K562 (cell line): ENCODE measurements around the gene OSGEP. TPM values are rescaled to one million over a fixed set of nuclear protein-coding genes. Genes with fewer than 3 reads are reported as not detected.

Source experiments
- ATF1 ChIP-seq, 2 experiments: fragments of 450-650 bp in 1 of 2; IDR thresholded peaks; 2 replicates each; pipeline ENCODE4 v1.6.1; 2016; ENCODE audit warnings: missing compliant biosample characterization in 1 of 2, missing genetic modification characterization in 1 of 2
- ATF7 ChIP-seq: fragments of 450-650 bp; IDR thresholded peaks from 2 replicates; pipeline ENCODE4 v1.7.1; 2014; ENCODE audit warnings: mild to moderate bottlenecking, moderate library complexity
- EZH2 ChIP-seq: IDR thresholded peaks from 2 replicates; pipeline ENCODE4 v1.6.1; 2012; ENCODE audit warnings: low read depth, mild to moderate bottlenecking, inconsistent platforms, low read length, borderline replicate concordance
- HMG20B ChIP-seq: fragments of 250-450 bp; sonication (Bioruptor Pico); IDR thresholded peaks from 2 replicates; pipeline ENCODE4 v1.5.0; 2021; ENCODE audit warnings: mild to moderate bottlenecking
- HMGN3 ChIP-seq: IDR thresholded peaks from 2 replicates; pipeline ENCODE4 v1.6.1; 2011; ENCODE audit warnings: borderline replicate concordance, low read depth, mild to moderate bottlenecking, mixed read lengths, low read length; ENCODE audit not compliant: insufficient read length; ENCODE audit errors: extremely low read depth
- HNRNPLL ChIP-seq: fragments of 200-400 bp; formaldehyde crosslinking; IDR thresholded peaks from 2 replicates; pipeline ENCODE4 v1.6.1; 2017; ENCODE audit warnings: low read length, low read depth, mild to moderate bottlenecking; ENCODE audit not compliant: poor library complexity, severe bottlenecking
- HNRNPUL1 ChIP-seq: fragments of 200-400 bp; formaldehyde crosslinking; IDR thresholded peaks from 2 replicates; pipeline ENCODE4 v1.6.1; 2017; ENCODE audit warnings: low read length
- KLF1 ChIP-seq: fragments of 450-650 bp; IDR thresholded peaks from 2 replicates; pipeline ENCODE4 v1.6.1; 2016; ENCODE audit warnings: missing genetic modification characterization, missing compliant biosample characterization
- MAFK ChIP-seq: IDR thresholded peaks from 2 replicates; pipeline ENCODE4 v1.6.1; 2011; ENCODE audit warnings: low read length, improper control_type of control experiment
- MXI1 ChIP-seq: IDR thresholded peaks from 2 replicates; pipeline ENCODE4 v1.6.1; 2011; ENCODE audit warnings: low read depth, mild to moderate bottlenecking, improper control_type of control experiment, low read length
- PML ChIP-seq: IDR thresholded peaks from 2 replicates; pipeline ENCODE4 v1.6.1; 2012; ENCODE audit warnings: low read length, inconsistent platforms
- POU5F1 ChIP-seq: fragments of 150-350 bp; IDR thresholded peaks from 2 replicates; pipeline ENCODE4 v1.6.1; 2014; ENCODE audit warnings: borderline replicate concordance, low read length, low read depth, mild to moderate bottlenecking; ENCODE audit not compliant: partially characterized antibody
- RCOR1 ChIP-seq, 2 experiments: IDR thresholded peaks; 2 replicates each; pipeline ENCODE4 v1.6.1; 2012; ENCODE audit warnings: low read depth in 2 of 2, low read length in 2 of 2, borderline replicate concordance in 1 of 2, improper control_type of control experiment in 1 of 2
- TAF15 ChIP-seq: fragments of 200-400 bp; formaldehyde crosslinking; IDR thresholded peaks from 2 replicates; pipeline ENCODE4 v1.6.1; 2017; ENCODE audit warnings: mild to moderate bottlenecking, low read depth, low read length, moderate library complexity
- WHSC1 ChIP-seq: IDR thresholded peaks from one replicate; pipeline ENCODE4 v1.6.1; 2012; ENCODE audit warnings: low read length, control low read depth, inconsistent platforms
- ZNF121 ChIP-seq: sonication (generic); formaldehyde crosslinking; conservative IDR thresholded peaks from 2 replicates; pipeline ENCODE4 v1.8.0; 2022; ENCODE audit warnings: missing genetic modification reagents
- ZNF507 ChIP-seq: conservative IDR thresholded peaks from 2 replicates; pipeline ENCODE4 v1.6.1; 2017; ENCODE audit warnings: missing genetic modification characterization, missing compliant biosample characterization
- polyA plus RNA-seq, 8 experiments: library from polyadenylated mRNA; depleted of rRNA in 4 of 8; stranded (reverse) in 5 of 8; unstranded in 3 of 8; fragments of >200 nt; fragmentation: Nextera tagmentation in 2 of 8; fragmentation: Illumina TruSeq in 1 of 8; extraction: Ambion mirVana in 2 of 8; extraction: Trizol in 1 of 8; gene quantifications; 2 replicates each; pipeline versions ENCODE4 v1.2.1 to v1.2.3, GENCODE V29; 2011 to 2014; ENCODE audit warnings: inconsistent platforms in 1 of 8, missing spikeins in 1 of 8
- total RNA-seq, 7 experiments: library from RNA; depleted of rRNA in 6 of 7; stranded (reverse); fragments of >200 nt in 6 of 7; fragmentation: Illumina TruSeq in 2 of 7; extraction: Trizol in 2 of 7; gene quantifications; 2 replicates each; pipeline versions ENCODE4 v1.2.1 to v1.2.3, GENCODE V29; 2011 to 2021; ENCODE audit warnings: low replicate concordance in 1 of 7
- TF ChIP-seq, protein P1 (sequence below): sonication (generic); formaldehyde crosslinking; IDR thresholded peaks from 2 replicates; pipeline ENCODE4 v1.8.1; 2023; ENCODE audit warnings: mild to moderate bottlenecking, missing genetic modification reagents
- TF ChIP-seq, protein P2 (sequence below): fragments of 250-450 bp; sonication (Bioruptor Pico); IDR thresholded peaks from 2 replicates; pipeline ENCODE4 v1.4.0; 2020; ENCODE audit warnings: mild to moderate bottlenecking, moderate library complexity
- TF ChIP-seq, protein P3 (sequence below): fragments of 200-800 bp; sonication (Bioruptor generic); IDR thresholded peaks from 2 replicates; pipeline ENCODE4 v1.6.1; 2017; ENCODE audit warnings: missing genetic modification characterization, missing compliant biosample characterization
- TF ChIP-seq, protein P4 (sequence below), 2 experiments: IDR thresholded peaks; 2 replicates each; pipeline ENCODE4 v1.6.1; 2012; ENCODE audit warnings: improper control_type of control experiment in 2 of 2, low read depth in 2 of 2, low read length in 2 of 2, borderline replicate concordance in 1 of 2

OSGEP gene
- total and polyA plus RNA-seq, 9 of the 15 experiments (the other 6 are each of a cell fraction or from before 2014, with no cell fraction given) = 32.1 to 59.2 (median 44.1) TPM

DNA sequence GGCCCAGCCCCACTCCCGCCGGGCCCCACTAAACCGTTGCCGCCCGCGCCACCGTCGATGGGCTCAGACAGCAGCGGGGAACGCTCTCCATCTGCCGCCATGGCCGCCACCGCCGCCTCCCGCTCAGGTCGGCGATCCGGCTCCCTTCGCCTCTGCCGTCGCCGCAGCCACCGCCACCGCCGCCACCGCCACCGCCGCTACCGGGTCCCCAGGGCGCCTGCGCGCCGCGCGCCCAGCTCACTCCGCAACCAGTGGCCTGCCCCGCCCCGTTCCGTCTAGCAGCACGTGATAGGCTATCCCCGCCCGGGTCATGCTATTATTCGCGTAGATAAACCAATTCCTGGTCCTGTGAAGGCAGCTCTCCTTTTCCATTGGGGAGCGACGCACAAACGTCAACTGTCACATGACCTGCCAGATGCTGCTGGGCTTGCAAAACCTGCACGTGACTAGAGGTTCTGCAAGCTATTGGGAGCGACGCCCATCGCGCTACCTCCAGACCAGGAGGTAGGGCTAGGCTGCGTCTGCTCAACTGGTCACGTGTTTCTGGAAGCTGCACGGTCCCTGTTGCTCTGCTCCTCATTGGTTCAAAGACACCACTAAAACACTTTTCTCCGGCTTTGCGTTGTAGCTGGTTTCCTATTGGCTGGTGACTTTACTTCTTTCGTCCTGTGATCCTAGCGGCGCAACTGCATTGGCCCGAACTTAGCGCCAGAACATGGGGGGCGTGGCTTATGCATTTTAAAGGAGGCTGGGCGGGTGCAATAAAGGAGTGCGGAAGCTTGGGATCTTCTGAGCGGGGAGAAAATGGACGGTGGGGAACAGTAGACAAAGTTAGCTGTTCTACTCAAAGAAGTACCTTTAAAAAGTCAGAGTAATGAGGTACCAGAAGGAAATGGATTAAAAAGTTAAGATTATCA is 6.9 kb upstream of the OSGEP start, which contains the start of gene PIP4P1 (continued):
- TF ChIP-seq HMGN3 (peak; percentile 53), PML (peak; percentile 58; the same call in 1 of the 2 replicates), MAFK (peak; percentile 63), EZH2 (no peak), TAF15 (no peak), HNRNPUL1 (no peak), MXI1 (peak; percentile 35; the same call in 1 of the 2 replicates), WHSC1 (no peak), ZNF121 (CRISPR knock-in tag) (no peak), KLF1 (tag) (peak; percentile 78), ZNF507 (tag) (no peak), RCOR1 (IDR thresholded peaks at IDR 0.05; ENCODE audit: borderline replicate concordance in 1 of 2, low read depth in 2 of 2, low read length in 2 of 2) (peak in 1 of 2 experiments; percentile 72; a peak in 2 of 4 replicates), ATF1 (CRISPR knock-in tag; IDR thresholded peaks at IDR 0.05) (no peak), ATF1 (tag; IDR thresholded peaks at IDR 0.05) (peak; percentile 96), HNRNPLL (peak; percentile 61), ATF7 (peak; percentile 87), HMG20B (no peak), POU5F1 (no peak)
- TF ChIP-seq, protein P1, sequence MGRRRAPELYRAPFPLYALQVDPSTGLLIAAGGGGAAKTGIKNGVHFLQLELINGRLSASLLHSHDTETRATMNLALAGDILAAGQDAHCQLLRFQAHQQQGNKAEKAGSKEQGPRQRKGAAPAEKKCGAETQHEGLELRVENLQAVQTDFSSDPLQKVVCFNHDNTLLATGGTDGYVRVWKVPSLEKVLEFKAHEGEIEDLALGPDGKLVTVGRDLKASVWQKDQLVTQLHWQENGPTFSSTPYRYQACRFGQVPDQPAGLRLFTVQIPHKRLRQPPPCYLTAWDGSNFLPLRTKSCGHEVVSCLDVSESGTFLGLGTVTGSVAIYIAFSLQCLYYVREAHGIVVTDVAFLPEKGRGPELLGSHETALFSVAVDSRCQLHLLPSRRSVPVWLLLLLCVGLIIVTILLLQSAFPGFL (CRISPR knock-in tag) = no peak
- TF ChIP-seq, protein P2, sequence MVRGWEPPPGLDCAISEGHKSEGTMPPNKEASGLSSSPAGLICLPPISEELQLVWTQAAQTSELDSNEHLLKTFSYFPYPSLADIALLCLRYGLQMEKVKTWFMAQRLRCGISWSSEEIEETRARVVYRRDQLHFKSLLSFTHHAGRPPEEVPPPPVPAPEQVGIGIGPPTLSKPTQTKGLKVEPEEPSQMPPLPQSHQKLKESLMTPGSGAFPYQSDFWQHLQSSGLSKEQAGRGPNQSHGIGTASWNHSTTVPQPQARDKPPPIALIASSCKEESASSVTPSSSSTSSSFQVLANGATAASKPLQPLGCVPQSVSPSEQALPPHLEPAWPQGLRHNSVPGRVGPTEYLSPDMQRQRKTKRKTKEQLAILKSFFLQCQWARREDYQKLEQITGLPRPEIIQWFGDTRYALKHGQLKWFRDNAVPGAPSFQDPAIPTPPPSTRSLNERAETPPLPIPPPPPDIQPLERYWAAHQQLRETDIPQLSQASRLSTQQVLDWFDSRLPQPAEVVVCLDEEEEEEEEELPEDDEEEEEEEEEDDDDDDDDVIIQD = no peak
- TF ChIP-seq, protein P3, sequence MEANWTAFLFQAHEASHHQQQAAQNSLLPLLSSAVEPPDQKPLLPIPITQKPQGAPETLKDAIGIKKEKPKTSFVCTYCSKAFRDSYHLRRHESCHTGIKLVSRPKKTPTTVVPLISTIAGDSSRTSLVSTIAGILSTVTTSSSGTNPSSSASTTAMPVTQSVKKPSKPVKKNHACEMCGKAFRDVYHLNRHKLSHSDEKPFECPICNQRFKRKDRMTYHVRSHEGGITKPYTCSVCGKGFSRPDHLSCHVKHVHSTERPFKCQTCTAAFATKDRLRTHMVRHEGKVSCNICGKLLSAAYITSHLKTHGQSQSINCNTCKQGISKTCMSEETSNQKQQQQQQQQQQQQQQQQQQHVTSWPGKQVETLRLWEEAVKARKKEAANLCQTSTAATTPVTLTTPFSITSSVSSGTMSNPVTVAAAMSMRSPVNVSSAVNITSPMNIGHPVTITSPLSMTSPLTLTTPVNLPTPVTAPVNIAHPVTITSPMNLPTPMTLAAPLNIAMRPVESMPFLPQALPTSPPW (CRISPR knock-in tag) = peak; percentile 70
- TF ChIP-seq, protein P4, sequence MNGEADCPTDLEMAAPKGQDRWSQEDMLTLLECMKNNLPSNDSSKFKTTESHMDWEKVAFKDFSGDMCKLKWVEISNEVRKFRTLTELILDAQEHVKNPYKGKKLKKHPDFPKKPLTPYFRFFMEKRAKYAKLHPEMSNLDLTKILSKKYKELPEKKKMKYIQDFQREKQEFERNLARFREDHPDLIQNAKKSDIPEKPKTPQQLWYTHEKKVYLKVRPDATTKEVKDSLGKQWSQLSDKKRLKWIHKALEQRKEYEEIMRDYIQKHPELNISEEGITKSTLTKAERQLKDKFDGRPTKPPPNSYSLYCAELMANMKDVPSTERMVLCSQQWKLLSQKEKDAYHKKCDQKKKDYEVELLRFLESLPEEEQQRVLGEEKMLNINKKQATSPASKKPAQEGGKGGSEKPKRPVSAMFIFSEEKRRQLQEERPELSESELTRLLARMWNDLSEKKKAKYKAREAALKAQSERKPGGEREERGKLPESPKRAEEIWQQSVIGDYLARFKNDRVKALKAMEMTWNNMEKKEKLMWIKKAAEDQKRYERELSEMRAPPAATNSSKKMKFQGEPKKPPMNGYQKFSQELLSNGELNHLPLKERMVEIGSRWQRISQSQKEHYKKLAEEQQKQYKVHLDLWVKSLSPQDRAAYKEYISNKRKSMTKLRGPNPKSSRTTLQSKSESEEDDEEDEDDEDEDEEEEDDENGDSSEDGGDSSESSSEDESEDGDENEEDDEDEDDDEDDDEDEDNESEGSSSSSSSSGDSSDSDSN (IDR thresholded peaks at IDR 0.05; ENCODE audit: borderline replicate concordance in 1 of 2, low read depth in 2 of 2, low read length in 2 of 2) = no peak
